ENCODE results near the gene DUOX2.
A peak's percentile ranks its signal among the peaks of the same experiment; 100 is the strongest.

The DUOX2 gene

GRCh38 chr15:45116482-45117307, 2.7 kb upstream of the DUOX2 start:
- peaks cover 3 to 47% of the 10 kb centered on the region in 2 donors for H3K4me1 ChIP-seq (ENCODE audit: control insufficient read depth in 1 of 2, insufficient read depth in 2 of 2, low read length in 2 of 2)
- peak overlapping the region in 1 of 2 donors; percentile 34 for H3K4me3 ChIP-seq (ENCODE audit: low read depth in 1 of 2, low read length in 2 of 2)
- no peaks in the 10 kb centered on the region for H3K36me3 ChIP-seq (ENCODE audit: control insufficient read depth in 1 of 2, insufficient read depth in 2 of 2, low read length in 2 of 2)
- no peak overlapping the region for H3K27ac ChIP-seq (ENCODE audit: low read length)
- no peaks in the 10 kb centered on the region for H3K9me3 ChIP-seq (ENCODE audit: control insufficient read depth in 1 of 2, low read length in 2 of 2)
- peaks cover 69% of the 10 kb centered on the region for H3K27me3 ChIP-seq (ENCODE audit: low read depth, low read length)

GRCh38 chr15:45116006-45116481, 2.1 kb upstream of the DUOX2 start:
- Histone ChIP-seq H3K4me1 (ENCODE audit: control insufficient read depth in 1 of 2, insufficient read depth in 2 of 2, low read length in 2 of 2) (peaks cover 3 to 48% of the 10 kb centered on the region in 2 donors), H3K36me3 (ENCODE audit: control insufficient read depth in 1 of 2, insufficient read depth in 2 of 2, low read length in 2 of 2) (no peaks in the 10 kb centered on the region), H3K4me3 (ENCODE audit: low read depth in 1 of 2, low read length in 2 of 2) (no peak overlapping the region), H3K27me3 (ENCODE audit: low read depth, low read length) (peaks cover 70% of the 10 kb centered on the region), H3K27ac (ENCODE audit: low read length) (no peak overlapping the region), H3K9me3 (ENCODE audit: control insufficient read depth in 1 of 2, low read length in 2 of 2) (no peaks in the 10 kb centered on the region)

- Histone ChIP-seq H3K9me3 (ENCODE audit: control insufficient read depth in 1 of 2, low read length in 2 of 2) (no peaks in the 10 kb centered on the region), H3K36me3 (ENCODE audit: control insufficient read depth in 1 of 2, insufficient read depth in 2 of 2, low read length in 2 of 2) (no peaks in the 10 kb centered on the region), H3K27me3 (ENCODE audit: low read depth, low read length) (peaks cover 73% of the 10 kb centered on the region), H3K27ac (ENCODE audit: low read length) (no peak overlapping the region), H3K4me3 (ENCODE audit: low read depth in 1 of 2, low read length in 2 of 2) (no peak overlapping the region), H3K4me1 (ENCODE audit: control insufficient read depth in 1 of 2, insufficient read depth in 2 of 2, low read length in 2 of 2) (peaks cover 3 to 48% of the 10 kb centered on the region in 2 donors)
These were observed 1.4 kb upstream of the DUOX2 start for GRCh38 chr15:45115312-45115820.

- H3K27me3 ChIP-seq (ENCODE audit: low read depth, low read length) = peaks cover 79% of the 10 kb centered on the region
- no peak overlapping the region for H3K4me3 ChIP-seq (ENCODE audit: low read depth in 1 of 2, low read length in 2 of 2)
- peaks cover 3 to 48% of the 10 kb centered on the region in 2 donors for H3K4me1 ChIP-seq (ENCODE audit: control insufficient read depth in 1 of 2, insufficient read depth in 2 of 2, low read length in 2 of 2)
- H3K9me3 ChIP-seq (ENCODE audit: control insufficient read depth in 1 of 2, low read length in 2 of 2) = no peaks in the 10 kb centered on the region
- no peak overlapping the region for H3K27ac ChIP-seq (ENCODE audit: low read length)
- no peaks in the 10 kb centered on the region for H3K36me3 ChIP-seq (ENCODE audit: control insufficient read depth in 1 of 2, insufficient read depth in 2 of 2, low read length in 2 of 2)
These were observed 746 bp upstream of the DUOX2 start for GRCh38 chr15:45114751-45115085.

- Histone ChIP-seq H3K4me1 (ENCODE audit: control insufficient read depth in 1 of 2, insufficient read depth in 2 of 2, low read length in 2 of 2) (peaks cover 3 to 48% of the 10 kb centered on the region in 2 donors), H3K27ac (ENCODE audit: low read length) (no peak overlapping the region), H3K9me3 (ENCODE audit: control insufficient read depth in 1 of 2, low read length in 2 of 2) (no peaks in the 10 kb centered on the region), H3K4me3 (ENCODE audit: low read depth in 1 of 2, low read length in 2 of 2) (no peak overlapping the region), H3K27me3 (ENCODE audit: low read depth, low read length) (peaks cover 80% of the 10 kb centered on the region), H3K36me3 (ENCODE audit: control insufficient read depth in 1 of 2, insufficient read depth in 2 of 2, low read length in 2 of 2) (no peaks in the 10 kb centered on the region)
These were observed 487 bp downstream of the DUOX2 start for GRCh38 chr15:45113380-45113990.

- H3K27ac ChIP-seq (ENCODE audit: low read length) = no peak overlapping the region
- H3K27me3 ChIP-seq (ENCODE audit: low read depth, low read length) = peaks cover 77% of the 10 kb centered on the region
- H3K9me3 ChIP-seq (ENCODE audit: control insufficient read depth in 1 of 2, low read length in 2 of 2) = no peaks in the 10 kb centered on the region
- H3K4me3 ChIP-seq (ENCODE audit: low read depth in 1 of 2, low read length in 2 of 2) = peak overlapping the region in 1 of 2 donors; percentile 27
- no peaks in the 10 kb centered on the region for H3K36me3 ChIP-seq (ENCODE audit: control insufficient read depth in 1 of 2, insufficient read depth in 2 of 2, low read length in 2 of 2)
- H3K4me1 ChIP-seq (ENCODE audit: control insufficient read depth in 1 of 2, insufficient read depth in 2 of 2, low read length in 2 of 2) = peaks cover 3 to 45% of the 10 kb centered on the region in 2 donors
These were observed 1.2 kb downstream of the DUOX2 start for GRCh38 chr15:45112591-45113379.

GRCh38 chr15:45112143-45112590, 1.8 kb downstream of the DUOX2 start:
- H3K9me3 ChIP-seq (ENCODE audit: control insufficient read depth in 1 of 2, low read length in 2 of 2) = no peaks in the 10 kb centered on the region
- no peaks in the 10 kb centered on the region for H3K36me3 ChIP-seq (ENCODE audit: control insufficient read depth in 1 of 2, insufficient read depth in 2 of 2, low read length in 2 of 2)
- peaks cover 71% of the 10 kb centered on the region for H3K27me3 ChIP-seq (ENCODE audit: low read depth, low read length)
- peaks cover 3 to 39% of the 10 kb centered on the region in 2 donors for H3K4me1 ChIP-seq (ENCODE audit: control insufficient read depth in 1 of 2, insufficient read depth in 2 of 2, low read length in 2 of 2)
- peak overlapping the region in 1 of 2 donors; percentile 27 for H3K4me3 ChIP-seq (ENCODE audit: low read depth in 1 of 2, low read length in 2 of 2)
- no peak overlapping the region for H3K27ac ChIP-seq (ENCODE audit: low read length)

- H3K36me3 ChIP-seq (ENCODE audit: control insufficient read depth in 1 of 2, insufficient read depth in 2 of 2, low read length in 2 of 2) = no peaks in the 10 kb centered on the region
- peaks cover 65% of the 10 kb centered on the region for H3K27me3 ChIP-seq (ENCODE audit: low read depth, low read length)
- H3K4me3 ChIP-seq (ENCODE audit: low read depth in 1 of 2, low read length in 2 of 2) = no peak overlapping the region
- H3K9me3 ChIP-seq (ENCODE audit: control insufficient read depth in 1 of 2, low read length in 2 of 2) = no peaks in the 10 kb centered on the region
- no peak overlapping the region for H3K27ac ChIP-seq (ENCODE audit: low read length)
- H3K4me1 ChIP-seq (ENCODE audit: control insufficient read depth in 1 of 2, insufficient read depth in 2 of 2, low read length in 2 of 2) = peaks cover 3 to 33% of the 10 kb centered on the region in 2 donors
These were observed 2.4 kb downstream of the DUOX2 start for GRCh38 chr15:45111390-45112142.

GRCh38 chr15:45110256-45110820, 3.6 kb downstream of the DUOX2 start:
- Histone ChIP-seq H3K4me1 (ENCODE audit: control insufficient read depth in 1 of 2, insufficient read depth in 2 of 2, low read length in 2 of 2) (peaks cover 3 to 28% of the 10 kb centered on the region in 2 donors), H3K4me3 (ENCODE audit: low read depth in 1 of 2, low read length in 2 of 2) (no peak overlapping the region), H3K36me3 (ENCODE audit: control insufficient read depth in 1 of 2, insufficient read depth in 2 of 2, low read length in 2 of 2) (no peaks in the 10 kb centered on the region), H3K27me3 (ENCODE audit: low read depth, low read length) (peaks cover 53% of the 10 kb centered on the region), H3K27ac (ENCODE audit: low read length) (no peak overlapping the region), H3K9me3 (ENCODE audit: control insufficient read depth in 1 of 2, low read length in 2 of 2) (no peaks in the 10 kb centered on the region)

GRCh38 chr15:45107941-45108630, 5.9 kb downstream of the DUOX2 start:
- Histone ChIP-seq H3K27ac (ENCODE audit: low read length) (no peak overlapping the region), H3K27me3 (ENCODE audit: low read depth, low read length) (peaks cover 30% of the 10 kb centered on the region), H3K4me1 (ENCODE audit: control insufficient read depth in 1 of 2, insufficient read depth in 2 of 2, low read length in 2 of 2) (peaks cover 0 to 15% of the 10 kb centered on the region in 2 donors), H3K9me3 (ENCODE audit: control insufficient read depth in 1 of 2, low read length in 2 of 2) (no peaks in the 10 kb centered on the region), H3K4me3 (ENCODE audit: low read depth in 1 of 2, low read length in 2 of 2) (no peak overlapping the region), H3K36me3 (ENCODE audit: control insufficient read depth in 1 of 2, insufficient read depth in 2 of 2, low read length in 2 of 2) (no peaks in the 10 kb centered on the region)
